Suprapubic skin (tissue), 4 donors: ENCODE measurements around the gene FLYWCH1. TPM values are rescaled to one million over a fixed set of nuclear protein-coding genes. Genes with fewer than 3 reads are reported as not detected.

Experiments used
- DNase-seq, 2 donors: peaks; one replicate each; pipeline ENCODE4 v3.0.0-alpha.2; 2019; ENCODE audit warnings: low spot score in 2 of 2
- H3K27ac ChIP-seq: fragments of 200-600 bp; sonication (generic); one replicate; pipeline ENCODE4 v1.5.1; 2019
- H3K27me3 ChIP-seq: fragments of 200-600 bp; sonication (generic); one replicate; pipeline ENCODE4 v1.5.1; 2019
- H3K36me3 ChIP-seq: fragments of 200-600 bp; sonication (generic); one replicate; pipeline ENCODE4 v1.5.1; 2019
- H3K4me1 ChIP-seq: fragments of 200-600 bp; sonication (generic); one replicate; pipeline ENCODE4 v1.5.1; 2019
- H3K4me3 ChIP-seq: fragments of 200-600 bp; sonication (generic); one replicate; pipeline ENCODE4 v1.5.1; 2019; ENCODE audit warnings: mild to moderate bottlenecking
- H3K9me3 ChIP-seq: fragments of 200-600 bp; sonication (generic); one replicate; pipeline ENCODE4 v1.5.1; 2019
- EP300 ChIP-seq: sonication (generic); formaldehyde crosslinking; IDR thresholded peaks from one replicate; pipeline ENCODE4 v1.6.1; 2017; ENCODE audit warnings: antibody characterized with exemption
- POLR2A ChIP-seq, 2 donors: fragments of 450-650 bp; IDR thresholded peaks; one replicate each; pipeline ENCODE4 v1.6.1; 2017; ENCODE audit warnings: antibody characterized with exemption in 2 of 2, mild to moderate bottlenecking in 2 of 2, moderate library complexity in 2 of 2
- POLR2AphosphoS5 ChIP-seq, 3 donors: sonication (generic); formaldehyde crosslinking; IDR thresholded peaks; one replicate each; pipeline ENCODE4 v1.6.1; 2017; ENCODE audit warnings: antibody characterized with exemption in 3 of 3
- WGBS: methylation state at CpG from one replicate; pipeline ENCODE4 v1.1.5; 2018; 5-methylcytosine and 5-hydroxymethylcytosine counted together
- total RNA-seq, 4 donors: library from RNA; depleted of rRNA; stranded (reverse); fragments of >200 nt; gene quantifications; one replicate each; pipeline ENCODE4 v1.1.0, GENCODE V29; 2016
- TF ChIP-seq, protein P1 (sequence below), 2 donors: fragments of 200-600 bp in 1 of 2; fragments of 450-650 bp in 1 of 2; sonication (generic) in 1 of 2; IDR thresholded peaks; one replicate each; pipeline ENCODE4 v1.5.1; 2016 to 2019; ENCODE audit warnings: antibody characterized with exemption in 2 of 2, mild to moderate bottlenecking in 1 of 2, moderate library complexity in 1 of 2

FLYWCH1 gene
- total RNA-seq, 4 donors from 2014 or later: 32.7 to 81.8 (median 52.1) TPM

DNA sequence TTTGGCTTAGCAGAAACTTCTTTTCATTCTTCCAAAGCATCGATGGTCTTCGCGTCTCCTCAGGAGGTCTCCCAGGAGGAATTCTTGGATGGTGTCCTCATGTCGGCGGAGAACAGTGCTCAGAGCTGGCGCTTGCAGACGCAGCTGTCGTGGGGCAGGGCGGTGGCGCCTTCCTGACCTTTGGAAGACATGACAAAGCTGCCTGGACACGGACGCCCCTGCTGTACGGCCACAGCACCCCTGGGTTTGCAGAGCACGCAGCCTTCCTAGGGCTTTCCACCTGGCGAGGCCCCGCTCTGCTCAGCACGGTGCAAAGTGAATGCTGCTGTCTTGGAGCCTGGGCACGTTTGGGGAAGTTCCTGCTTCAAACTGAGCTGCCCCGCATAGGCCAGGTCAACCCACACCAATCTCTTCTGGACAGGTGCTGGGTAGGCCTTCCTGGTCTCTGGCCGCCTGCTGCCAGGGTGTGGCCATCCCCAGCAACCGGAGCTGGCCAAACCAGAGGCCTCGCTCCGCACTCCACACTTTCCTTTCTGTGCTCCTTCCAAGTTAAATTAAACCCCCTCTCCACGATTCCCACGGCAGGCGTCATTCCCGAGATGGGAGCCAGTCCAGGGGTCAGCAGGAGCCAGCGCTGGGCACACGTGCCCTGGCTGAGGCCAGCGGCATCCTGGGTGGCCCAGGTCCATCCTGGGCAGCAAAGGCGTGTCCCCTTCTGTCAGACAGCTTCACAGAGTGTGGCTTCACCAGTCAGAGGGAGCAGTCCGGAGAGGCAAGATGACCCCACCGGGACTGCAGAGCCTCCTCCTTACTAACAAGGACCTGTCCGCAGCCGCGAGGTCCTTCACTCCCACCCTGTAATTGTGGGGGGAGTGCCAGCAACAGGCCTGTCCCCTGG, 37.3 kb downstream of the FLYWCH1 start:
- 83% methylated on average over 28 of the region's 36 CpGs for WGBS
- H3K4me3 ChIP-seq: no peak overlapping the region
- no peak for DNase-seq
- H3K36me3 ChIP-seq: peaks cover 29% of the 10 kb centered on the region
- H3K4me1 ChIP-seq: no peaks in the 10 kb centered on the region
- H3K27ac ChIP-seq: no peak overlapping the region
- H3K27me3 ChIP-seq: peaks cover 6% of the 10 kb centered on the region
- H3K9me3 ChIP-seq: no peaks in the 10 kb centered on the region
- TF ChIP-seq POLR2A (IDR thresholded peaks at IDR 0.05) (no peak), EP300 (no peak), POLR2AphosphoS5 (IDR thresholded peaks at IDR 0.05) (no peak)
- TF ChIP-seq, protein P1, sequence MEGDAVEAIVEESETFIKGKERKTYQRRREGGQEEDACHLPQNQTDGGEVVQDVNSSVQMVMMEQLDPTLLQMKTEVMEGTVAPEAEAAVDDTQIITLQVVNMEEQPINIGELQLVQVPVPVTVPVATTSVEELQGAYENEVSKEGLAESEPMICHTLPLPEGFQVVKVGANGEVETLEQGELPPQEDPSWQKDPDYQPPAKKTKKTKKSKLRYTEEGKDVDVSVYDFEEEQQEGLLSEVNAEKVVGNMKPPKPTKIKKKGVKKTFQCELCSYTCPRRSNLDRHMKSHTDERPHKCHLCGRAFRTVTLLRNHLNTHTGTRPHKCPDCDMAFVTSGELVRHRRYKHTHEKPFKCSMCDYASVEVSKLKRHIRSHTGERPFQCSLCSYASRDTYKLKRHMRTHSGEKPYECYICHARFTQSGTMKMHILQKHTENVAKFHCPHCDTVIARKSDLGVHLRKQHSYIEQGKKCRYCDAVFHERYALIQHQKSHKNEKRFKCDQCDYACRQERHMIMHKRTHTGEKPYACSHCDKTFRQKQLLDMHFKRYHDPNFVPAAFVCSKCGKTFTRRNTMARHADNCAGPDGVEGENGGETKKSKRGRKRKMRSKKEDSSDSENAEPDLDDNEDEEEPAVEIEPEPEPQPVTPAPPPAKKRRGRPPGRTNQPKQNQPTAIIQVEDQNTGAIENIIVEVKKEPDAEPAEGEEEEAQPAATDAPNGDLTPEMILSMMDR (IDR thresholded peaks at IDR 0.05): no peak

DNA sequence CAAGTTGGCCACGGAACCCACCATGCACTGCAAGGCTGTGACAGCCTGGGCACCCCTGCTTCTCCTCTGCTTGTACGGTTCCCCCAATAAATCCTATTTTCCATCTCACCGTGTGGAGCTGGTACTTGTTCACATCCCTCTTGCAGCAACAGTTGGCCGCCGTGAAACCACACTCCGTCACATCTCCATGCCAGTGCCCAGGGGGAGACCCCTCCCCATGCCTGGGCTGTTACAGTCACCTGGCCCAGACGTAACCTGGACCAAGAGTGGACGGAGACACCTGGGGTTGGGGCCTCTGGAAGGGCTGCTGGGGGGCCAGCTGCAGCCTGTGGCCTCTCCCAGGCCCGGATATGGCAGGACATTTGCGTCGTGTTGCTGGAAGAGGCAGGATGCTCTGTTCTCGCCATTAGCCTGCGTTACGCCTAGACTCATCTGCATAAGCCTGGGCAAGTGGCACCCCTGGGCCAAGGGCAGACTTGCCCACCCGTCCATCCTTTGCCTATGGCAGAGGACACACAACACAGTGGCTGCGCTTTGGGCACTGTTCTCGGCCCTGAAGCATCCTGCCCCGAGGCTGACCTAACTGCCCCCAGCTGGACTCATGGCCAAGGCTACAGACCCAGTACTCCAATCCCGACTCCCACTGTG, 38.1 kb downstream of the FLYWCH1 start:
- 85% methylated on average over 14 of the region's 19 CpGs for WGBS
- Histone ChIP-seq H3K9me3 (no peaks in the 10 kb centered on the region), H3K4me1 (peaks cover 1% of the 10 kb centered on the region), H3K4me3 (no peak overlapping the region), H3K27me3 (peaks cover 14% of the 10 kb centered on the region), H3K36me3 (peaks cover 24% of the 10 kb centered on the region), H3K27ac (no peak overlapping the region)
- no peak for DNase-seq
- TF ChIP-seq POLR2AphosphoS5 (IDR thresholded peaks at IDR 0.05): no peak

DNA sequence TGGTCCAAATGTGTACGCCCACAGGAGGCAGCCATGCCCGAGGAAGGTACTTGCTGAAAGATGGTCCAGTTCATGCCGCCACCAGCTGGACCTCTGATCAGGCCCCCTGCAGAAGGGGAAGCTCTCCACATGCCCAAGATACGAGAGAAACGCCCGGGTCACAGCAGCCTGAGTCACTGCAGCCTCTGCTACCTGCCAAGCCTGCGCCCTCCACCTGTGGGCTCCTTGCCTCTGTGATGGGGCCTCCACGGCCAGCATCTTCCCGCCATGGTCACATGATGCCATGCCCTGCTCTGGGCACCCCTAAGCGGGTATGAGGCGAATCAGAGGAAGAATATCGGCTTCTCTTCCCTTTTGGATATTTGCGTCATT, 38.6 kb downstream of the FLYWCH1 start:
- Histone ChIP-seq H3K9me3 (no peaks in the 10 kb centered on the region), H3K36me3 (peaks cover 24% of the 10 kb centered on the region), H3K4me3 (no peak overlapping the region), H3K27ac (no peak overlapping the region), H3K4me1 (peaks cover 7% of the 10 kb centered on the region), H3K27me3 (peaks cover 19% of the 10 kb centered on the region)
- TF ChIP-seq POLR2A (IDR thresholded peaks at IDR 0.05): no peak
- TF ChIP-seq, protein P1 (IDR thresholded peaks at IDR 0.05): no peak
- TF ChIP-seq POLR2AphosphoS5 (IDR thresholded peaks at IDR 0.05): no peak
- no peak for TF ChIP-seq EP300
- DNase-seq: no peak
- 91% methylated on average over 10 of the region's 13 CpGs for whole genome bisulfite sequencing

DNA sequence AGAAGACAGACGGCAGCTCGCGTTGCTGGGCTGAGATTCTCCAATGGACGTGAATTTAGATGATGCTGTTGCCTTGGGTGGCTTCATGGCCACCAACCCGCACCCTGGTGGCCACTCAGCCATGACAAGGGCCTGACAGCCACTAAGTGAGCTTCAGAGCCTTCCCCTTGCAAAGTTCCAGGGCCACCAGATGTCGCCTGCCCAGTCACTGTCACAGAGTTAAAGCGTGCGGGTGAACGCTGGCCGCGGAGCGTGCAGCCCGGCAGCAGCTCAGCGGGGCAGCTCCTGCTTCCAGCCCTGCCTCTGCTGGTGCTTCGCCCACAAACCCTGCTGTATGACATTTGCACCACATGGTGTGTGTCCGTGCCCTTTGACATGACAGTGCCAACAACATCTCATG, 39.0 kb downstream of the FLYWCH1 start:
- TF ChIP-seq POLR2AphosphoS5 (IDR thresholded peaks at IDR 0.05): no peak
- TF ChIP-seq POLR2A (IDR thresholded peaks at IDR 0.05): no peak
- TF ChIP-seq, protein P1 (IDR thresholded peaks at IDR 0.05): no peak
- no peak for TF ChIP-seq EP300
- Histone ChIP-seq H3K4me3 (no peak overlapping the region), H3K36me3 (peaks cover 24% of the 10 kb centered on the region), H3K9me3 (no peaks in the 10 kb centered on the region), H3K27ac (no peak overlapping the region), H3K4me1 (peaks cover 11% of the 10 kb centered on the region), H3K27me3 (peaks cover 23% of the 10 kb centered on the region)
- no peak for DNase-seq
- 87% methylated on average over 6 of the region's 16 CpGs for WGBS

DNA sequence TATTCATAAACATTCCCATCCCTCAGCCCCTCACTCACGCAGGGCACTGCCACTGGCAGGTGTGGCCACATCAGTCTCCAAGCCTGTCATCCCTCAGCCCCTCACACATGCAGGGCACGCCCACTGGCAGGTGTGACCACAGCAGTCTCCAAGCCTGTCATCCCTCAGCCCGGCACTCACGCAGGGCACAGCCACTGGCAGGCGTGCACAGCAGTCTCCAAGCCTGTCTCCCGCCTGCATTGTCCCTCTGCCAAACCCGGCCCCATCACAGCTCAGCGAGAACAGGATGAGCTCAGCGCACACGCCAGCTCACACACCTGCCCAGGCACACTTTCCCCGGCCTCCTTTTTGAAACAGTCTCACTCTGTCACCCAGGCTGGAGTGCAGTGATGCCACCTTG, 40.9 kb downstream of the FLYWCH1 start:
- DNase-seq: no peak

More for the DNA sequence above, 40.9 kb downstream of the FLYWCH1 start:
- Histone ChIP-seq H3K9me3 (no peaks in the 10 kb centered on the region), H3K36me3 (peaks cover 17% of the 10 kb centered on the region), H3K27ac (no peak overlapping the region), H3K4me1 (peaks cover 16% of the 10 kb centered on the region), H3K4me3 (no peak overlapping the region), H3K27me3 (peaks cover 39% of the 10 kb centered on the region)
- TF ChIP-seq, protein P1 (IDR thresholded peaks at IDR 0.05): no peak
- no peak for TF ChIP-seq POLR2A (IDR thresholded peaks at IDR 0.05)
- no peak for TF ChIP-seq POLR2AphosphoS5 (IDR thresholded peaks at IDR 0.05)
- TF ChIP-seq EP300: no peak
- 40% methylated on average over 10 of the region's 11 CpGs for WGBS
